ENCODE measurements around the gene MAP4K2.

Gene MAP4K2

GRCh38 chr11:64759722-64760719 is 43.0 kb downstream of the MAP4K2 start, which contains the start of gene PYGM:
Gene PYGM, minus strand, starts transcription at chr11:64759974. Its CDS starts 76 bp downstream, at chr11:64759898.
- H3K27ac ChIP-seq, result peak within 1 kb of the TSS; percentile 36
- TF ChIP-seq, protein P1, sequence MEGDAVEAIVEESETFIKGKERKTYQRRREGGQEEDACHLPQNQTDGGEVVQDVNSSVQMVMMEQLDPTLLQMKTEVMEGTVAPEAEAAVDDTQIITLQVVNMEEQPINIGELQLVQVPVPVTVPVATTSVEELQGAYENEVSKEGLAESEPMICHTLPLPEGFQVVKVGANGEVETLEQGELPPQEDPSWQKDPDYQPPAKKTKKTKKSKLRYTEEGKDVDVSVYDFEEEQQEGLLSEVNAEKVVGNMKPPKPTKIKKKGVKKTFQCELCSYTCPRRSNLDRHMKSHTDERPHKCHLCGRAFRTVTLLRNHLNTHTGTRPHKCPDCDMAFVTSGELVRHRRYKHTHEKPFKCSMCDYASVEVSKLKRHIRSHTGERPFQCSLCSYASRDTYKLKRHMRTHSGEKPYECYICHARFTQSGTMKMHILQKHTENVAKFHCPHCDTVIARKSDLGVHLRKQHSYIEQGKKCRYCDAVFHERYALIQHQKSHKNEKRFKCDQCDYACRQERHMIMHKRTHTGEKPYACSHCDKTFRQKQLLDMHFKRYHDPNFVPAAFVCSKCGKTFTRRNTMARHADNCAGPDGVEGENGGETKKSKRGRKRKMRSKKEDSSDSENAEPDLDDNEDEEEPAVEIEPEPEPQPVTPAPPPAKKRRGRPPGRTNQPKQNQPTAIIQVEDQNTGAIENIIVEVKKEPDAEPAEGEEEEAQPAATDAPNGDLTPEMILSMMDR (conservative IDR thresholded peaks at IDR 0.05), result no peak

DNA sequence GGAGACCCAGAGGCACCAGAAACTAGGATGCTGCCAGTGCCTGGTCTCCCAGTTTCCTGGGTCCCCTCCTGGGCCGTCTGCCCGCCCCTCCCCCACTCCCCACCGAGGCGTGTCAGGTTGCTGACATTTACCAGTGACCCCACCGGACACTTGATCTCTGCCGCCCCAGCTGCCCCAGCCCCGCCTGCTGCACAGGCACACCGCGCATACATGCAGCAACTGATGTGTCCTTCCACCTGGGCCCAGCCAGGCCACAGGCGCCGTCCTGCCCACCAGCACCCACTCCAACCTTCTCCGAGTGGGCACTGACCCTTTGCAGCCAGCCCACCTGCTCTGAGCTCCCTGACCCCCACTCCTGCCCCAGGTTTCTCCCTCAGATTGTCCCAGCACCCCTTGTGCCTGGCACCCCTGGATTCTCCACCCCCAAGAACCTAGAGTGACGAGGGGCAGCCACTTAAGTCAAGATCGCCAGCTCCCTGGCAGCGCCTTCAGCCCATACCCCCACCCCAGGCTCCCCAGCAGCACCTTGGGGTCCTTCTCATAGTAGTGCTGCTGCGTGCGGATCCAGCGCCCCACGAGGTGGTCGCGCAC is 43.8 kb downstream of the MAP4K2 start:
- peak overlapping the region; percentile 36; the same call in 1 of the 2 replicates for H3K27ac ChIP-seq
- TF ChIP-seq, protein P1 (conservative IDR thresholded peaks at IDR 0.05), result no peak

DNA sequence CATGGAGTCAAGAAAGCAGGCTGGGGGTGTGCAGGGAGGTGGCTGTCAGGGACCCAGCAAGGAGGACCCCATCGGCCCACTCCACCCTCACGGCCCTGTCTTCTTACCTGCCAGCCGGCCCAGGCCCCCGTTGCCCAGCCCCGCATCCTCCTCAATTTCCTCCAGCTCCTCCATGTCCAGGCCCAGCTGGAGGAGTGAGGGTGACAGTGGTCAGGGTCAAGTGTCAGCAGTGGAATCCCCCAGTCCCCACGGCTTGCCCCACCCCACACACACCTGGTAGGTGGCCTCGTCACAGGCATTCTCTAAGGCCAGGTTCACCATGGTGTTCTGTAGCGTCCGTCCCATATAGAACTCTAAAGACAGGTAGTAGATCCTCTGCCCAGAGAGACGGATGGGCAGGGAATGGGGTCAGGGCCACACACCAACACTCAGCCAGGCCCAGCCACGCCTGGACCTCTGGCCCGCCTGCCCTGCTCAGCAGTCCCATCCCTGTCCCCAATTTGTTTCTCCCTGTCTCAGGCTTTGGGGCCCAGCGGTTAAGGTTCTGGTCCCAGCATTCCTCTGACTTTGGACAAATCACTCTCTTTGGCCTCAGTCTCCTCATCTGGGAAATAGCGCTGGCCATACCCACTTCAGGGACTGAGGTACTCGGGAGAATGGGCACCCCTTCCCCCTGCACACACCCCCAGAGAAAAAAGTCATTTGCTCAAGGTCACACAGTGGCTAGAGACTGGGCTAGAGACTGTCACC is 44.5 kb downstream of the MAP4K2 start:
- no peak overlapping the region for H3K27ac ChIP-seq
- TF ChIP-seq, protein P1 (conservative IDR thresholded peaks at IDR 0.05), result no peak

- TF ChIP-seq, protein P1 (conservative IDR thresholded peaks at IDR 0.05), result no peak
- no peak overlapping the region for H3K27ac ChIP-seq
Measured at GRCh38 chr11:64757549-64758329, 45.3 kb downstream of the MAP4K2 start.

- TF ChIP-seq, protein P1 (conservative IDR thresholded peaks at IDR 0.05), result no peak
- H3K27ac ChIP-seq, result no peak overlapping the region
Measured at GRCh38 chr11:64755681-64756361, 47.2 kb downstream of the MAP4K2 start.

- no peak overlapping the region for H3K27ac ChIP-seq
- TF ChIP-seq, protein P1 (conservative IDR thresholded peaks at IDR 0.05), result no peak
Measured at GRCh38 chr11:64754919-64755662, 47.9 kb downstream of the MAP4K2 start.
